Large intestine (tissue), 3 donors: Measurements from ENCODE around the gene PCDHGB2. TPM values are rescaled to one million over a fixed set of nuclear protein-coding genes. Genes with fewer than 3 reads are reported as not detected.
A peak's percentile ranks its signal among the peaks of the same experiment; 100 is the strongest.
"Not testable (repeated sequence)": the region's sequence is repeated elsewhere in the genome, so short reads cannot be mapped to it uniquely, and the experiment has no call there.

ENCODE experiments used
- DNase-seq, 2 donors: peaks; one replicate each; pipeline versions ENCODE4 v3.0.0 to v3.0.0-alpha.2; 2013
- H3K27ac ChIP-seq: one replicate; pipeline ENCODE4 v1.5.1; 2013; ENCODE audit warnings: low read length
- H3K27me3 ChIP-seq: 2 replicates; pipeline ENCODE4 v1.6.1; 2013; ENCODE audit warnings: low read length; ENCODE audit not compliant: control insufficient read depth, insufficient read depth
- H3K36me3 ChIP-seq: 2 replicates; pipeline ENCODE4 v1.6.1; 2013; ENCODE audit warnings: low read length; ENCODE audit not compliant: control insufficient read depth, insufficient read depth
- H3K4me1 ChIP-seq: one replicate; pipeline ENCODE4 v1.6.1; 2013; ENCODE audit warnings: low read length; ENCODE audit not compliant: control insufficient read depth, insufficient read depth
- H3K4me3 ChIP-seq: one replicate; pipeline ENCODE4 v1.5.1; 2013; ENCODE audit warnings: low read length
- H3K9me3 ChIP-seq: one replicate; pipeline ENCODE4 v1.6.1; 2013; ENCODE audit warnings: mild to moderate bottlenecking, low read depth, low read length, moderate library complexity; ENCODE audit not compliant: control insufficient read depth
- WGBS: methylation state at CpG from one replicate; pipeline ENCODE4 v1.1.5; 2013; ENCODE audit warnings: low lambda C conversion rate; ENCODE audit not compliant: insufficient coverage; 5-methylcytosine and 5-hydroxymethylcytosine counted together
- polyA plus RNA-seq: library from polyadenylated mRNA; unstranded; fragments of 120-200 nt; gene quantifications from one replicate; pipeline ENCODE4 v1.2.1, GENCODE V29; 2013

PCDHGB2 gene
- polyA plus RNA-seq, 1 donor = 1.0 TPM

- no CpG with 5 or more reads among the region's 61 CpGs for WGBS
- peaks cover 46% of the 10 kb centered on the region for H3K9me3 ChIP-seq
- H3K27me3 ChIP-seq = peaks cover 49% of the 10 kb centered on the region
- H3K4me1 ChIP-seq = no peaks in the 10 kb centered on the region
- DNase-seq = no peak
- no peak overlapping the region for H3K4me3 ChIP-seq
- H3K27ac ChIP-seq = no peak overlapping the region
- H3K36me3 ChIP-seq = no peaks in the 10 kb centered on the region
These were observed 39.9 kb downstream of the PCDHGB2 start for GRCh38 chr5:141399555-141400258.

GRCh38 chr5:141402553-141403243, 42.9 kb downstream of the PCDHGB2 start, which contains the start of gene PCDHGA9:
TSS of gene PCDHGA9 (plus strand) at chr5:141402778. CDS start at chr5:141402953, 175 bp downstream.
- peaks cover 41% of the 10 kb centered on the region for H3K9me3 ChIP-seq
- WGBS = no CpG with 5 or more reads among the region's 27 CpGs
- H3K27ac ChIP-seq = no peak within 1 kb of the TSS
- H3K4me1 ChIP-seq = no peaks in the 10 kb centered on the region
- peaks cover 53% of the 10 kb centered on the region for H3K27me3 ChIP-seq
- H3K36me3 ChIP-seq = no peaks in the 10 kb centered on the region
- no peak within 1 kb of the TSS for H3K4me3 ChIP-seq
- no peak for DNase-seq

GRCh38 chr5:141403387-141403786, 43.6 kb downstream of the PCDHGB2 start:
- no peak for DNase-seq
- no peak overlapping the region for H3K27ac ChIP-seq
- no peaks in the 10 kb centered on the region for H3K36me3 ChIP-seq
- no CpG with 5 or more reads among the region's 22 CpGs for WGBS
- H3K27me3 ChIP-seq = peaks cover 57% of the 10 kb centered on the region
- H3K4me3 ChIP-seq = no peak overlapping the region
- H3K9me3 ChIP-seq = peaks cover 44% of the 10 kb centered on the region
- no peaks in the 10 kb centered on the region for H3K4me1 ChIP-seq

GRCh38 chr5:141407790-141408505, 48.2 kb downstream of the PCDHGB2 start, which contains the start of gene PCDHGB6:
TSS of gene PCDHGB6 (plus strand) at chr5:141408021. CDS start at chr5:141408203, 182 bp downstream.
- Histone ChIP-seq H3K4me3 (peak within 1 kb of the TSS; percentile 27), H3K27me3 (peaks cover 65% of the 10 kb centered on the region), H3K9me3 (peaks cover 49% of the 10 kb centered on the region)
- not testable (repeated sequence) for H3K36me3 ChIP-seq, H3K27ac ChIP-seq, H3K4me1 ChIP-seq
- 17% methylated on average over 1 of the region's 51 CpGs for WGBS
- peak in 1 of 2 donors; percentile 52 for DNase-seq

- Histone ChIP-seq H3K4me1 (no peaks in the 10 kb centered on the region), H3K27me3 (peaks cover 63% of the 10 kb centered on the region), H3K36me3 (no peaks in the 10 kb centered on the region), H3K4me3 (no peak overlapping the region), H3K9me3 (peaks cover 45% of the 10 kb centered on the region), H3K27ac (no peak overlapping the region)
- no peak for DNase-seq
- no CpG with 5 or more reads among the region's 64 CpGs for WGBS
These were observed 50.0 kb downstream of the PCDHGB2 start for GRCh38 chr5:141409598-141410306.

- Histone ChIP-seq H3K27me3 (peaks cover 66% of the 10 kb centered on the region), H3K27ac (no peak overlapping the region), H3K36me3 (no peaks in the 10 kb centered on the region), H3K4me1 (no peaks in the 10 kb centered on the region), H3K4me3 (no peak overlapping the region), H3K9me3 (peaks cover 50% of the 10 kb centered on the region)
- DNase-seq = no peak
- 70% methylated on average over 2 of the region's 3 CpGs for WGBS
These were observed 51.8 kb downstream of the PCDHGB2 start for GRCh38 chr5:141411575-141411974.

Other genes with a start within 250 kb of the PCDHGB2 start
- gene PCDHB4, start 238.2 kb upstream of the PCDHGB2 start, polyA plus RNA-seq = 1.6 TPM
- 2.1 TPM for gene PCDHB5, start 224.8 kb upstream of the PCDHGB2 start, polyA plus RNA-seq
- 0.96 TPM for gene PCDHB6, start 209.9 kb upstream of the PCDHGB2 start, polyA plus RNA-seq
- gene PCDHB7, start 187.3 kb upstream of the PCDHGB2 start, polyA plus RNA-seq = 1.3 TPM
- 0.67 TPM for gene PCDHB8, start 182.2 kb upstream of the PCDHGB2 start, polyA plus RNA-seq
- 1.1 TPM for gene PCDHB16, start 177.6 kb upstream of the PCDHGB2 start, polyA plus RNA-seq
- 0.73 TPM for gene PCDHB9, start 172.8 kb upstream of the PCDHGB2 start, polyA plus RNA-seq
- gene PCDHB10, start 167.6 kb upstream of the PCDHGB2 start, polyA plus RNA-seq = 2.9 TPM
- 1.1 TPM for gene PCDHB11, start 160.4 kb upstream of the PCDHGB2 start, polyA plus RNA-seq
- 1.2 TPM for gene PCDHB12, start 151.3 kb upstream of the PCDHGB2 start, polyA plus RNA-seq
- 1.4 TPM for gene PCDHB13, start 146.1 kb upstream of the PCDHGB2 start, polyA plus RNA-seq
- gene PCDHB14, start 136.7 kb upstream of the PCDHGB2 start, polyA plus RNA-seq = 2.7 TPM
- 3.0 TPM for gene PCDHB15, start 114.6 kb upstream of the PCDHGB2 start, polyA plus RNA-seq
- gene SLC25A2, start 55.9 kb upstream of the PCDHGB2 start, polyA plus RNA-seq = 0.04 TPM
- gene TAF7, start 39.2 kb upstream of the PCDHGB2 start, polyA plus RNA-seq = 88.9 TPM
- gene PCDHGA1, start 29.5 kb upstream of the PCDHGB2 start, polyA plus RNA-seq = 0.30 TPM
- gene PCDHGA2, start 21.2 kb upstream of the PCDHGB2 start, polyA plus RNA-seq = 1.3 TPM
- 0.96 TPM for gene PCDHGA3, start 16.2 kb upstream of the PCDHGB2 start, polyA plus RNA-seq
- 0.52 TPM for gene PCDHGB1, start 9.9 kb upstream of the PCDHGB2 start, polyA plus RNA-seq
- gene PCDHGA4, start 5.0 kb upstream of the PCDHGB2 start, polyA plus RNA-seq = 0.79 TPM
- 1.5 TPM for gene PCDHGA5, start 4.2 kb downstream of the PCDHGB2 start, polyA plus RNA-seq
- gene PCDHGB3, start 10.2 kb downstream of the PCDHGB2 start, polyA plus RNA-seq = 0.85 TPM
- gene PCDHGA6, start 13.9 kb downstream of the PCDHGB2 start, polyA plus RNA-seq = 1.9 TPM
- 0.69 TPM for gene PCDHGA7, start 22.7 kb downstream of the PCDHGB2 start, polyA plus RNA-seq
- 1.4 TPM for gene PCDHGB4, start 27.7 kb downstream of the PCDHGB2 start, polyA plus RNA-seq
- 0.19 TPM for gene PCDHGA8, start 32.6 kb downstream of the PCDHGB2 start, polyA plus RNA-seq
- gene PCDHGB5, start 38.0 kb downstream of the PCDHGB2 start, polyA plus RNA-seq = 1.8 TPM
- gene PCDHGA9, start 42.8 kb downstream of the PCDHGB2 start, polyA plus RNA-seq = 1.9 TPM
- 2.9 TPM for gene PCDHGB6, start 48.0 kb downstream of the PCDHGB2 start, polyA plus RNA-seq
- gene PCDHGA10, start 53.0 kb downstream of the PCDHGB2 start, polyA plus RNA-seq = 2.1 TPM
- 3.6 TPM for gene PCDHGB7, start 57.7 kb downstream of the PCDHGB2 start, polyA plus RNA-seq
- gene PCDHGA11, start 61.1 kb downstream of the PCDHGB2 start, polyA plus RNA-seq = 1.4 TPM
- 0.81 TPM for gene PCDHGA12, start 70.5 kb downstream of the PCDHGB2 start, polyA plus RNA-seq
- gene PCDHGC3, start 116.0 kb downstream of the PCDHGB2 start, polyA plus RNA-seq = 30.4 TPM
- gene PCDHGC4, start 125.0 kb downstream of the PCDHGB2 start, polyA plus RNA-seq = 1.7 TPM
- gene PCDHGC5, start 129.1 kb downstream of the PCDHGB2 start, polyA plus RNA-seq = 0.39 TPM